ENCODE data around the gene CAPN10.

DNA sequence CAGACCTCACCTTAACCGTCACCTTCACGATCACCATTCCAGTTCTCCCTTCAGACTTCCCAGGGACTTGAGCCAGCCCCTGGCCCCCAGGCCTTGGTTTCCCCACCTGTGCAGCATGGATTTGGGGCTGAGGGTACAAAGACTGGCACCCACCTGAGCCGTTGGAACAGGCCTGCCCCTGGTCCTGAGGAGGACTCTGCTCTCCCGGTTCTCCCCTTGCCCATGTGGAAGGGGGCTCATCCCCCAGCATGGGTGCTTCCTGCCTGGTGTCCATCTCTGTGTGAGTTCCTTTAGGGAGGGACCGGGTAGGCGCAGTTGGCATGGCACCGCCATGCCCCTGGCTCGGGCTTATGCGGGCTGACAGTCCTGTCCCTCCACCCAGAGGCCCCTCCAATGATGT lies 27.9 kb downstream of the CAPN10 start:
- TF ChIP-seq, protein P1, sequence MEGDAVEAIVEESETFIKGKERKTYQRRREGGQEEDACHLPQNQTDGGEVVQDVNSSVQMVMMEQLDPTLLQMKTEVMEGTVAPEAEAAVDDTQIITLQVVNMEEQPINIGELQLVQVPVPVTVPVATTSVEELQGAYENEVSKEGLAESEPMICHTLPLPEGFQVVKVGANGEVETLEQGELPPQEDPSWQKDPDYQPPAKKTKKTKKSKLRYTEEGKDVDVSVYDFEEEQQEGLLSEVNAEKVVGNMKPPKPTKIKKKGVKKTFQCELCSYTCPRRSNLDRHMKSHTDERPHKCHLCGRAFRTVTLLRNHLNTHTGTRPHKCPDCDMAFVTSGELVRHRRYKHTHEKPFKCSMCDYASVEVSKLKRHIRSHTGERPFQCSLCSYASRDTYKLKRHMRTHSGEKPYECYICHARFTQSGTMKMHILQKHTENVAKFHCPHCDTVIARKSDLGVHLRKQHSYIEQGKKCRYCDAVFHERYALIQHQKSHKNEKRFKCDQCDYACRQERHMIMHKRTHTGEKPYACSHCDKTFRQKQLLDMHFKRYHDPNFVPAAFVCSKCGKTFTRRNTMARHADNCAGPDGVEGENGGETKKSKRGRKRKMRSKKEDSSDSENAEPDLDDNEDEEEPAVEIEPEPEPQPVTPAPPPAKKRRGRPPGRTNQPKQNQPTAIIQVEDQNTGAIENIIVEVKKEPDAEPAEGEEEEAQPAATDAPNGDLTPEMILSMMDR (IDR thresholded peaks at IDR 0.05; ENCODE audit: borderline replicate concordance, extremely low read depth, low read length, poor library complexity, severe bottlenecking) = no peak
- TF ChIP-seq EZH2 (IDR thresholded peaks at IDR 0.05; ENCODE audit: borderline replicate concordance, low read depth, low read length, severe bottlenecking) = no peak
